Daoy (cell line): ENCODE results near the gene MSH3. TPM values are rescaled to one million over a fixed set of nuclear protein-coding genes. Genes with fewer than 3 reads are reported as not detected.
"Not testable (repeated sequence)": the region's sequence is repeated elsewhere in the genome, so short reads cannot be mapped to it uniquely, and the experiment has no call there.

Experiments used
- DNase-seq: peaks from one replicate; pipeline ENCODE4 v3.0.0-alpha.2; 2015; ENCODE audit warnings: low read depth
- total RNA-seq: library from RNA; depleted of rRNA; stranded (reverse); fragments of >200 nt; shearing (Covaris generic); gene quantifications from 2 replicates; pipeline ENCODE4 v1.2.3, GENCODE V29; 2014

Gene MSH3
- total RNA-seq, 1 experiment from 2014 or later = 13.1 TPM

DNA sequence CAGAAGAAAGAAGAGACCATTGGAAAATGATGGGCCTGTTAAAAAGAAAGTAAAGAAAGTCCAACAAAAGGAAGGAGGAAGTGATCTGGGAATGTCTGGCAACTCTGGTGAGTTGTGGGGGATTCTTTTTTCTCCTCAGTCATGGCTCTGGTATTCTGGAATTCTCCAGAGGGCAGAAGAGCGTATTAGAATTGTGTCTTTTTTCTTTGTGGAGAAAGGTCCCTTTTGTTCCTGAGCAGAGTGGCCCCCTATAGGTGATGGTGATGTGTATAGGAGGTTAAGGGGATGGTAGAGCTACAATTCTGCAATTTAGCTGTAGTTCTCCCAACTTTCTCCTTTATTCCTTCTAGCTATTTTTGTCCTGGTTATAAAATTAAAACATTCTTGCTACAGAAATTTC, 2.0 kb downstream of the MSH3 start:
- DNase-seq = no peak

DNA sequence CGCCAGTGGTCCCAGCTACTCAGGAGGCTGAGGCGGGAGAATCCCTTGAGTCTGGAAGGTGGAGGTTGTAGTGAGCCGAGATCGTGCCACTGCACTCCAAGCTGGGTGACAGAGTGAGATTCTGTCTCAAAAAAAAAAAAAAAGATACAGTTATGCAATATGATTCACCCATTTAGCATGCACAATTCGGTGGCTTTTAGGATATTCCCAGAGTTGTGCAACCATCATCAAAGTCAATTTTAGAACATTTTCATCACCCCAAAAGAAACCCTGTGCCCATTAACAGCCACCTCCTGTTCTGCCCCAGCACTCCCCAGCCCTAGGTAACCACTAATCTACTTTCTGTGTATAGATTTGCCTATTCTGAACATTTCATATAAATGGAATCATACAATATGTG, 4.7 kb downstream of the MSH3 start:
- DNase-seq = no peak

DNA sequence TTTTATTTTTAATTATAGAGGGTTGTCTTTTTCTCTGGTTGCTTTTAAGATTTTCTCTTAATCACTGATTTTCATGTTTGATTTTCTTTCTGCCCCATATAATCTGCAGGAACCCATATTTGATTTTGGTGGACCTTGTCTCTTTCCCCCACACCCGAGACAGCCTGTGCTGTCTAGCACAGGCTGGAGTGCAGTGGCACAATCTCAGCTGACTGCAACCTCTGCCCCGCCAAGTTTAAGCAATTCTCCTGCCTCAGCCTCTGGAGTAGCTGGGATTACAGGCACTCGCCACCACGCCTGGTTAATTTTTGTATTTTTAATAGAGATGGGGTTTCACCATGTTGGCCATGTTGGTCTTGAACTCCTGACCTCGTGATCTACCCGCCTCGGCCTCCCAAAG, 6.2 kb downstream of the MSH3 start:
- not testable (repeated sequence) for DNase-seq

DNA sequence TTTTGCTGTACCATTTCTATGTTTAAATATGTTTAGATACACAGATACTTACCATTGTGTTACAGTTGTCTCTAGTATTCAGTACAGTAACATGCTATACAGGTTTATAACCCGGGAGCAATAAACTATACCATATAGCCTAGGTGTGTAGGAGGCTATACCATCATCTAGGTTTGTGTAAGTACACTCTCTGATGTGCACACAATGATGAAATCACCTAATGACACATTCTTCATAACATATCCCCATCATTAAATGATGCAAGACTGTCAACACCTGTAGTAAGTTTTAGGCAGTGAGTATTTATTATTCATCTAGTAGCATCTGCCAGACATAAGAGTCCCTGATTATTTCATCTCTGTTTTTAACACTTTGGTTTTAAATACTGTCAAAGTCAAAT, 7.7 kb downstream of the MSH3 start:
- no peak for DNase-seq

DNA sequence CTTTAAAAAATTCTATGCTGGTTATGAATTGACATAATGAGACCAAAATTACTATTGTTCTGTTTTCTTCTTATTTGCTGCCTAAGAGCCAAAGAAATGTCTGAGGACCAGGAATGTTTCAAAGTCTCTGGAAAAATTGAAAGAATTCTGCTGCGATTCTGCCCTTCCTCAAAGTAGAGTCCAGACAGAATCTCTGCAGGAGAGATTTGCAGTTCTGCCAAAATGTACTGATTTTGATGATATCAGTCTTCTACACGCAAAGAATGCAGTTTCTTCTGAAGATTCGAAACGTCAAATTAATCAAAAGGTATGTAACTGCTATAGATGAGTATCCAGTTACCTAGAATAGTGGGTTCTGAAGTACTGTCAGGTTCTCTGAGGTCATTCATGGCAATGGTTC, 10.6 kb downstream of the MSH3 start:
- no peak for DNase-seq

DNA sequence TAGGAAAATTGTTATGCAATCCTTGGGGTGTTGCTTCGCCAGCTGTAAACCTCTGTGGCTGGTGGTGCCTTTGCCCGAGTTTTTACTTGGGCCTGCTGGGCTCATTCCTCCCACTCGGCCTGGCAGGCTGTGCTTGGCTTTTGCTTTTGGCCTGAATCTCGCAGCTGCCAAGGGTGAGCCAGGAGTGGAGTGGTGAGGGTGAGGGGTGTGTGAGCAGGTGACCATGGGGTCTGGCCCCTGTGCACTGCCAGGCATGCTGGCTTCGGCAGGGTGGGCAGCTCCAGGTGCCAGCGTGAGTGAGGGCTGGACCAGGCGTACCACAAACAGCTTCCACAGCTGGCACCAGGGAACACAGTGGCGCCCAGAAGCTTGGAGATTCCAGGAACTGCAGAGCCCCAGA, 12.9 kb downstream of the MSH3 start:
- DNase-seq = no peak

DNA sequence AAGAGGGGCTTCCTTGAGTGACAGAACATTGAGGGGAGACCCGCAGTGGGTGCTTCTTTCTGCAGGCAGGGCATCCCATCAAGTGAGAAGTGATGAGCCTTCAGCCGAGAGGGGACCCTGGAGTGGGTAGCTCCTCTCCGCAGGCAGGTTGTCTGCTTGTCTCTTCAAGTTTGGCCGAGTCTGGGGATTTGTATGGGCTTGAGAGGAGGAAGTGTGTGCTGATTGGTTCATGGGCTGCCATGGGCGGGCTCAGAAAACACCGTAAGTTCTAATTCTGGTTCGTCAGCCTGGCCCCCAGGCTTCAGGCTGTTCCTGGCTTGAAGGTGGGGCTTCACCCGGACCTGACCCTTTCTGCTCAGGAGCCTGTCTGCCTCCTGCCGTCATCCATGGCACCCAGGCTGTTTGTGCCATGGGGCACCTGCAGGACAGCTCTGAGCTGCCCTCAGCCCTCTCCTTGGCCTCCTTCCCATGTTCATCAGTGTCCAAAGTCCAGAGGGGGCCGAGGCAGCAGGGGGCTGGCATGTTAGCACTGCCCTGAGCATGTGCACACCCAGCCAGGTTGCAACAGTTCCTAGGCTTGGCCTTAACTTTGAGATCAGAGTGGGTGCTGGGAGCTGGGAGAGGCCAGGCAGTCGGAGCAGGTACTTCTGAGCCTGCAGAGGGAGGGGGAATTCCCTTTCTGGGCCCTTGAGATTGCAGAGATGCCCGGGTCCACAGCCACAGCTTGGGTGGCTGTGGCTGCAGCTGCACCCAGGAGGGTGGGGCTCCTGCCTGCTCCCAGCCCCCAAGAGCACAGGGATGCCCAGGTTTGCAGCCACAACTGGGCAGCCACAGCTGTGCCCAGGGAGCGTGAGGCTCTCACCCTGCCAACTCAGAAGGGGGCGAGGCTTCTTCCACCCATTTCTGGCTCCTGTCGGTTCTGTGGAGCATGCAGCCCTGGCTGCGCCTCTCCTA, 13.8 kb downstream of the MSH3 start:
- DNase-seq = no peak

DNA sequence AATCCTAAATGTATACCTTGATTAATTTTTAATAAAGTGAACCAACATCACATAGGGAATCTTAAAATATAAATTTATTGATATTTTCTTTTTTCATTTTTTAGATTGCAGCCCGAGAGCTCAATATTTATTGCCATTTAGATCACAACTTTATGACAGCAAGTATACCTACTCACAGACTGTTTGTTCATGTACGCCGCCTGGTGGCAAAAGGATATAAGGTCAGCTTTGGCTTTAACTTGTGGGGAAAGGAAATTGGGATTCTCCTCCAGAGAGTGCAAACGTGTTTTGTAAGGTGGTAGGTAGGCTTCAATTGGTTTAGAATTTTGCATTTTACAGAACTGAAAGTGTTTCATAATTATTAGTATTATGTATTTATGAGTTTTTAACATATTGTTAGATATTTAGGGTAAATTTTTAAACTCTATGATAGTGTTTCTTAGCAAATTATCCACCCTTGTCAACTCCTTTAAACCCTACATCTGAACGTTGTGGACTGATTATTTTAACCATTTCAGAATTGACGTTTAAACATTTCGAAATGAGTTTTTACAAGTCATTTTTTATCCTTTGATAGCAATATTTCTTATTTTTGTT, 17.8 kb downstream of the MSH3 start:
- DNase-seq = peak; percentile 68

DNA sequence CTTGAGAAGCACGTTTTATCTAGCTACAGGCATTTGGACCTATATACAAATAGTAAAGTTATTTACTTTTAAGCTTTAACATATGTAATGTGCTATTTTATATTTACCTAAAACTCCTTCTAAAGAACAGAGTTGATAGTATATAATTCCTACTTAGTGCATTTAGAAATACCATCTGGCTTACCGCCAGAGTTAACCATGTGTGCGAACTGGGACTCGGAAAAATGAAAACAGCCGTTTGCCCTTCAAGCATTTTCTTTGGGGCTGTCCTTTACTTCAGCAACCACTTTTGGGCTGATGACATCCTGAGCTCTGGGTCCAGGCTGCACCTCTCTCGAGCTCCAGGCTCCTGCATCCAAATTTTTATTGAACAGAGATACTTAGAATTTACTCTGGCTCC, 22.3 kb downstream of the MSH3 start:
- DNase-seq = no peak

DNA sequence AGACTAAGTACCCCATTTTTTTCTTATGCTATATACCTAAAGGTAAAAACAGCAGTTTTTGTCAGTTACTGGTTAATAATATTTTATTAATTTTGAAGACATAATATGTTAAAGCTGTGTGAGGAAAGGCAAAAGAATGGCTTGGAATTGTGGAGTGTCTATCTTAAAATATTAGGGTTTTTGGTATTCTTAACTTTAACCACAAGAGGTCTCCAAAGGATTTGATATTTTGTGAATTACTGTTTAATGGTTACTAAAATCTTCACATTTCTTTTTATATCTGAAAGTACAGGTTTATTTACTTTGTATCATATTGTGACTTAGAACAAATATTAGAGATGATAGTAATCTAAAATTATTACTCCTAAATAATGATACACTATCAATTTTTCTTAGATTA, 32.3 kb downstream of the MSH3 start:
- DNase-seq = no peak

DNA sequence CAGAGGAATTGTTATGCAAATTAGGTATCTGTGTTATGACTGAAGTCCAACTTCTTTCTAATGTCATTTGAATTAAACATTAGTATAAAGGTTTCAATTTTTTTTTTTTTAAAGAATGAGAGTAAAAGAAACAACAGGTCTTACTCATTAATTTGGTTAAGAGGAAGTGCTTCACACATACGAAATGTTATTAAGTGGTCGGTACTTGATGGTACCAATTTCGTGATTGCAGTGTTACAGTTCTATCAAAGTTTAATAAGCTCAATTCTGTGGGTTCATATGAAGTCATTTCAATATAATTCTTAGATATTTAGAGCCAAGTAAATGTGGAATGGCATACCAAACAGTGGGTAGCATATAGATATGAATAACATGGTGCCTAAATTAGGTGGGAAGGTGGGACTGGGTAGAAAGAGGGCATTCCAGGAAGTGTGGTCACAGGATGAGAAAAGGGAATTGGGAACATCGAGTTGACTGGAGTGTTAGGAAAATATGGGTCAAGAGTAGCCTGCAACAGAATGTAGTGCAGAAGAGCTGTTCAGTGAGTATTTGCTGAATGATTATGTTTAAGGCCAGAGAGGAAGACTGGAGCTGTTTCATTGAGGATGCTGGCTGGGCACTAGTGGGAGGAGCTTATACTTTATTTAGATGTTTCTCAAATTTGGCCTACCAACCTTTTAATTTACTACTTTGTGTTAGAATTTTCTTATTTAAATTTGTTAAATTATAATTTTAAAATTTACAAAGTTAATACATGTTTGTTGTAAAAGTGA, 34.4 kb downstream of the MSH3 start:
- no peak for DNase-seq

DNA sequence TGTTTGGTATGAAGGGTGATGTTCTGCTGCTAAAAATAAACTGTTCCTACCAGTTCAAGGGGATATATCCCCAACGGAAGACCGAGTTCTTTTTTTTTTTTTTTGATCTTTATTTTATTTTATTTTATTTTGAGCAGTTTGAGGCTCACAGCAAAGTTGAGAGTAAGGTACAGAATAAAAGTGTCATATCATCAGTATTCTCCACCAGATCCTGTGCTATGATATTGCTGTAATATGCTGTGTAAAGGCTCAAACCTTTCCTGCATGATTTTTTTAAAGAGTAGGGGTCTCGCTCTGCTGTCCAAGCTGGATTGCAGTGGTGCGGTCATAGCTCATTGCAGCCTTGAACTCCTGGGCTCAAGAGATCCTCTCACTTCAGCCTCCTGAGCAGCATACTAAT, 35.2 kb downstream of the MSH3 start:
- no peak for DNase-seq

DNA sequence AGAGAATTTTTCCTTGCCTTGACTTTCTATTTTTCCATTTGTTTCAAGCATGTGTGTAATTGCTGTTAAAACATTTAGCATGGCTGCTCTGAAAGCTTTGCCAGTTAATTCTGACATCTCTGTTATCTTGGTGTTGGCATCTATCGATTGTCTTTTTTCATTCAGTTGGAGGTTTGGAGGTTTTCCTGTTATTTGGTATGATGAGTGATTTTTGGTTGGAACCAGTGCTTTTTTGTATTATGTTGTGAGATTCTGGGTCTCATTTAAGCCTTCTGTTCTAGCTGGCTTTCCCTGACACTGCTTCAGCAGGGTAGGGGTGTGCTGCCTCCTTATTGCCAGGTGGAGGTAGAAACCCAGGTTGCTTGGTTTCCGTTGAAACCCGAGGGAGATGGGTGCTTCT, 41.2 kb downstream of the MSH3 start:
- no peak for DNase-seq

DNA sequence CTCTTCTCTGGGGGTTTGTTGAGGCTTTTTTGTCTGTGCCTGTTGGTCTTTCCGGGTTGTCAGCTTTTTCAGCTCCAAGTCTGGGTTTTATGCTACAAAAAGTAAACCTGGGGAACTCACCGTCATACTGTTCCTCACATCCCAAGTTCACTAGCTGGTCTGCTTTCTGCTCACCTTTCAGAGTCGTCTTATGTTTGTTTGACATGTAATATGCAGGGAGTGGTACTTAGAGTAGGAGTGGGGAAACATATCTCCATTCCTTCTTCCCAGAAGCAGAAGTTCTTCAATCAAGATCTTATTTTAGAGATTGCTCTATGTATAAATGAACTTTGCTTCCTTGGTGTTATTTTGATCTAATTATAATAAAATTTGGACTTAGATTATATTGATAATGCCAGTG, 42.0 kb downstream of the MSH3 start:
- DNase-seq = no peak

DNA sequence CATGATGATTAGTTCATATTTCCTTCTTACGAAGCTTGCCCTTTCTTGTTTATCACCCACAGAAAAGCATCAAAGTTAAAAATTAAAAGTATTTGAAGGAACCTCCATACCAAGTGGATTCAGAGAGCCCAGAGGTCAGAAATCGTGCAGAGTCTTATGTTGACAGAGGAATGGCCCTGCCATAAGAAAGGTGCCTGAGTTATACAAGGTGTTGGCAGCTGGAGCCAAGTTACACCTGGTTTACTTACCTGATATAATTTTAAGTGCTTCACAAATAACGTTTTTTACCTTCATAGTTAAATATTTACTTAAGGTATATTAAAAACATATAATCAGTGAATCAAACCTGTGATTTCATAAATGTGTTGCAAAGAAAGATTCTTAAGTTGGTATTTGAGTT, 42.6 kb downstream of the MSH3 start:
- no peak for DNase-seq

DNA sequence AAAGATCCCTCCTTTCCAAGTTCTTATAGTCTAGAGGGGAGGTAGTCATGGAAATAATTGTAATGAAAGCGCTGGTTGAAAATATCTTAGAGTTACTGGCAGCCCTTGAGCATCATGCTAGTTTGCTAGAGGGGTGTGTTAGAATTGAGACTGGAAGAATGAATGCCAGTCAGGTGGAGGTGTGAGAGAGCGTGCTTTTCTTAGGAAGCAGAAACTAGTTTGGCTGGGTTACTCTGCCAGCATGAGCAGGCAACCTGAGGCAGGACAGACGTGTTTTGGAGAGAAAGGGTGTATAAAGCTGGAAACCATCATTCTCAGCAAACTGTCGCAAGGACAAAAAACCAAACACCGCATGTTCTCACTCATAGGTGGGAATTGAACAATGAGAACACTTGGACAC, 43.9 kb downstream of the MSH3 start:
- DNase-seq = no peak

DNA sequence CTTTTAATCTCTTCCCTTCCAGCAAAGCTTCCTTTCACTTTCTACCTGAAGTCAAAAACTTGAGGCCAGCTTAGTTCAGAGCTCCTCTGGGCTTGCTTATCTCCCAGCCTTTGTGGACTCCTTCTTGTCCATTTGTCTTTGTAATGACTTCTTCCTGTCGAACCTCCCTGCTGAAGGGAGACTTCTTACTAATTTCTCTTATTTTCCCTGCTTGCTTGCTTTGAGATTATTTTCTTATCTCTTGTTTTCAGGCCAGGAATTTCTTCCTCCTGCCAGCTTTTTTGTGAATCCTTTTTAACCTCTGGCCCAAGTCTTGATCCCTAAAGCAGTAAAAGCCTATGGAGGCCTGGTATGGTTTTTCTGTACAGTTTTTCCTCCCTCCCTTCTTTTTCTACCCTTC, 47.1 kb downstream of the MSH3 start:
- no peak for DNase-seq

DNA sequence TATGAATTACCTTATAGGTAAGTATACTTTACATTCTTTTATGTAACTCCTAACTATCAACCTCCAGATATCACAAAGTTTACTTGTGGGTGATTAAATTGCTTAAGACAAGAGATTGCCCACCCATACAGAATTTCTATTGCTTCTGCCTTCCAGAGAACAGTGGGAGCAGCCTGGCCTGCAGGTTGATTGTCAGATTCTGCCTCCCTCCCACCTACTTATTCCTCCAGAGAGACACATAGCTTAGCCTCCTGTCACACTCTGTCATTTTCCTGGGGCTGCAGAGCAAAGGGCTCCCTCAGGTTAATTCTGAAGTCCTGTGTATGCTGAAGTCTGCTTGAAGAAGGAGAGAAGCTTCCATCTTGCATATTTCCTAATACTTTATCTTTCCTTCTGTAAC, 48.8 kb downstream of the MSH3 start:
- DNase-seq = no peak

DNA sequence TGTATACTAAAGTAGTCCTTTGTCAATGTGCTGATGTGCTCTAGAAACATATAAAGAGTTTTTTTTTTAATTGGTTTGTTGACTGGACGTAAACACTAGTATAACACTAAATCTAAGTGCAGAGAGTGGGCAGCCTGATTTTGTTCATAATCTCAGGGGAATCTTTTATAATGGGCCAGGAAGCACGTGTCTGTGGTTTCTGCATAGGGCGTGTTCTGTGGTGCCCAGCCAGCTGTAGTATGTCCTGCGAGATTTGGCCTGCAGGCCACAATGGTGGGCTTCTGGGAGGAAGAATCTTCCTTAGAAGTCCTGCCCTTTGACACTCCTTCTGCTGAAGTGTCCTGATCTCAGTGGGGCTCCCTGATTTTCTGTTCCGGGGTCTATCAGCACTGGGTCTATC, 49.3 kb downstream of the MSH3 start:
- no peak for DNase-seq

DNA sequence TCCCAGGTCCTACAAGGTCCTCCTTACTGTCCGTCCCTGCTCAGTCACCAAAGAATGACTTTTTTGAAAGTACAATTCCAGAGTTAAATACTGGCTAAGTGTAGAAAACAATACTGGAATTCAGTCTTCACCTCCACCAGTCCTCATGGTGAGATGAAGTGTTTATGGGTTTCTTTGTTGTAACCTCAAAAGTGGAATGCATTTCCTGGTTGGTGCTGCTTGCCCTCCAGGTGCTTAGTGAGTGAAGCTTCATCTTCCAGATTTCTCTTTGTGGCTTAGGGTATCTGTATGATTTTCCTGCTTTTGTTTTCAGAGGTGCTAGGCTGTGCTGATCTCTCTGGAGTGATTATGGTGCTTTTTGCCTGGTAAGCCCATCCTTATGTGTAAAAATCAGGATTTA, 49.8 kb downstream of the MSH3 start:
- DNase-seq = no peak

DNA sequence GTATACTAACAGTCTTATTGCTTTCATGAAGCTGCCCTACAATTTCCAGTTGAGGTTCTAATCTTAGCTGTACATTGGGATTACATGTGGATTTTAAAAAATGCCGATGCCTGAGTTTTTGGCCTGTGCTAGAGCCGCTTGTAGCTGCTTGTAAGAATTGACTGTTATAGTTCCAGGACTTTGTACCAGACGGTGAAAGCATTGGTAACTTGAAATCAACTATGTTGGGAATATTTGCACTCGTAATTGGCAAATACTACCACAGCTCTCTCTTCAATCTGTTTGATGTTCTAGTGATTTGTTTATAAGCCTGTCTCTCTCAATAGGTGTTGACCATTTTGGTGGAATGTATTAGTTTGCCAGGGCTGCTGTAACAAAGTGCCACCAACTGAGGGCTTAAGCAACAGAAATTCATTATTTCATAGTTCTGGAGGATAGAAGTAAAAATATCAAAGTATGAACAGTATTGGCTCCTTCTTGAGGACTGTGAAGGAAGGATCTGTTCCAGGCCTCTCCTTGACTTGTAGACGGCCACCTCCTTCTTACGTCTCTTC, 50.8 kb downstream of the MSH3 start:
- no peak for DNase-seq

DNA sequence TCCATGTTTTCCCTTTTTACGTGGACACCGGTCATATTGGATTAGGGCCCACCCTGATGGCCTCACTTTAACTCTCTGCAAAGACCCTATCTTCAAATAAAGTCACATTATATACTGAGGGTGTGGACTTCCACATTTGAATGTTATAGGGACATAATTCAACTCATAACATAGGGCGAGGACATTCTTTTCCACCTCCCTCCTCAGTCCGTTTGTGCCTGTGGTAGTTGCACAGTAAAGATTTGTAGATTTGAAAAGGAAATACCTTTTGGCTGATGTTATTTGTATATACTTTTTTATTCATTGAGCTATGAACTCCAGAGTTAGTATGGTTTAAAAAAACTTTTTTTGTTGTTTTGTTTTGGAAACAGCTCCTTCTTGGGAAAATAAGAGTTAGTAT, 51.3 kb downstream of the MSH3 start:
- no peak for DNase-seq
